Stomach (tissue), 9 donors: Measurements from ENCODE around the gene ABR. TPM values are rescaled to one million over a fixed set of nuclear protein-coding genes. Genes with fewer than 3 reads are reported as not detected.

Source experiments
- DNase-seq, 2 donors: peaks; one replicate each; pipeline versions ENCODE4 v3.0.0 to v3.0.0-alpha.2; 2013 to 2019
- H3K27ac ChIP-seq, 5 donors: fragments of 200-600 bp in 4 of 5; sonication (generic) in 4 of 5; one replicate each; pipeline ENCODE4 v1.5.1; 2013 to 2019; ENCODE audit warnings: mild to moderate bottlenecking in 1 of 5, moderate library complexity in 1 of 5
- H3K27me3 ChIP-seq, 3 donors: fragments of 200-600 bp; sonication (generic); one replicate each; pipeline ENCODE4 v1.5.1; 2017 to 2019; ENCODE audit warnings: mixed run types in 1 of 3
- H3K36me3 ChIP-seq, 4 donors: fragments of 200-600 bp; sonication (generic); 1 replicate in 3 of 4; 2 replicates in 1 of 4; pipeline ENCODE4 v1.5.1; 2016 to 2019
- H3K4me1 ChIP-seq, 4 donors: fragments of 200-600 bp; sonication (generic); one replicate each; pipeline ENCODE4 v1.5.1; 2016 to 2019
- H3K4me3 ChIP-seq, 4 donors: fragments of 200-600 bp; sonication (generic) in 3 of 4; one replicate each; pipeline ENCODE4 v1.5.1; 2016 to 2019; ENCODE audit warnings: mild to moderate bottlenecking in 1 of 4
- H3K9me3 ChIP-seq, 4 donors: fragments of 200-600 bp; sonication (generic); one replicate each; pipeline ENCODE4 v1.5.1; 2016 to 2019
- EP300 ChIP-seq: sonication (generic); formaldehyde crosslinking; IDR thresholded peaks from one replicate; pipeline ENCODE4 v1.6.1; 2017; ENCODE audit warnings: antibody characterized with exemption
- POLR2A ChIP-seq, 4 donors: fragments of 450-650 bp; IDR thresholded peaks; one replicate each; pipeline ENCODE4 v1.6.1; 2016; ENCODE audit warnings: antibody characterized with exemption in 4 of 4, control low read depth in 2 of 4, mild to moderate bottlenecking in 1 of 4, moderate library complexity in 1 of 4
- POLR2AphosphoS5 ChIP-seq, 3 donors: sonication (generic); formaldehyde crosslinking; IDR thresholded peaks; one replicate each; pipeline ENCODE4 v1.6.1; 2016; ENCODE audit warnings: antibody characterized with exemption in 3 of 3
- WGBS, 5 donors: extraction: QIAGEN DNeasy Blood & Tissue Kit in 3 of 5; methylation state at CpG; one replicate each; pipeline versions ENCODE4 v1.1.5 to v1.1.7; 2013 to 2018; 5-methylcytosine and 5-hydroxymethylcytosine counted together
- intact Hi-C: fragments of 100-400 bp; cut with DNase I; formaldehyde crosslinking; loops from one replicate; pipeline ENCODE4 v1.15.1; 2023; ENCODE audit warnings: low total_unique reads
- polyA plus RNA-seq, 3 donors: library from polyadenylated mRNA; stranded (reverse); fragments of 200-250 nt; gene quantifications; one replicate each; pipeline ENCODE4 v1.2.3, GENCODE V29; 2013
- total RNA-seq, 5 donors: library from RNA; depleted of rRNA; stranded (reverse); fragments of >200 nt; gene quantifications; one replicate each; pipeline versions ENCODE4 v1.1.0 to v1.2.3, GENCODE V29; 2014 to 2016
- TF ChIP-seq, protein P1 (sequence below), 7 experiments: fragments of 450-650 bp in 4 of 7; fragments of 200-600 bp in 3 of 7; sonication (generic) in 3 of 7; IDR thresholded peaks; one replicate each; pipeline ENCODE4 v1.5.1; 2016 to 2019; ENCODE audit warnings: antibody characterized with exemption in 7 of 7, control low read depth in 2 of 7, mild to moderate bottlenecking in 1 of 7
- donor health status: healthy with polysubstance abuse.
- donor health status: Bipolar disorder and iron deficiency.
- donor health status: healthy.

ABR gene
- total and polyA plus RNA-seq, 8 donors: 28.3 to 1,523 (median 73.4) TPM

DNA sequence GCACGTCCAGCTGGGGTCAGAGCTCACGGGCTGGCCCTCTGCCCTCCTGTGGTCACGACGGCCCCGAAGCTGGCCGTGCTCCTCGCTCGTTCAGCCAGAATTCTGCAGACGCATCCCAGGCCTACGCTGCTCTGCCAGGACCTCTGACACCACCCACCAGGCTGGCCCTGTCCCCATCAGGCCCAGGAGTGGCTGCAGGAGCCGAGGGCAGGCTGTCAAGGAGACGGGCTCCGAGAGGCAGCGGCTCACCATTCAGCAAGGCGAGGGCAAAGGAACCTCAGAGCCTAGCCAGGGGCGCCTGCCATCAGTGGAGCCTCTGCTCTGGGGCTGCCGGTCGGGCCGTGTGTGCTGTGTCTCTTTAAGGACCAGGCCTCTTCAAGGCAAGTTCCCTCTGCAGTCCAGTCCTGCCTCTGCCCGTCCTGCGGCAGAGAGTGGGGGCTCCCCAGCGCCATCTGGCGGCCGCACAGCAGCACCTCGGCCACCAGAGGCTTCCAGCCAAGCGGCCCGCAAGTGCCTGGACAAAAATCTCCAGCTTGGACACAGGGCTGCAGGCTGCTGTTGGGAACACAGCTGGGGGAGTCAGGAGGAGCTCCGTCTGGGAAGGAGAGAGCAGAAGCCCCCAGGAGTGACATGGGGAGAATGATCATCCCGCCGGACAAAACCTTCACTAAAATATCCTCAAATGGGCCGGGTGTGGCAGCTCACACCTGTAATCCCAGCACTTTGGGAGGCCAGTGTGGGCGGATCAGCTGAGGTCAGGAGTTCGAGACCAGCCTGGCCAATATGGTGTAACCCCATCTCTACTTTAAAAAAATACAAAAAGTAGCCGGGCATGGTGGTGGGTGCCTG lies 7.4 kb upstream of the ABR start:
- no peaks in the 10 kb centered on the region for H3K9me3 ChIP-seq
- 17 to 29% (median 23%) methylated on average over 20 to 34 of the region's 34 CpGs for WGBS, 5 donors
- peak overlapping the region; percentile 19 to 27 (median 24) for H3K4me3 ChIP-seq
- peak in 2 of 3 donors; percentile 59 to 71 for TF ChIP-seq POLR2AphosphoS5 (IDR thresholded peaks at IDR 0.05)
- TF ChIP-seq POLR2A (IDR thresholded peaks at IDR 0.05): no peak
- TF ChIP-seq, protein P1, sequence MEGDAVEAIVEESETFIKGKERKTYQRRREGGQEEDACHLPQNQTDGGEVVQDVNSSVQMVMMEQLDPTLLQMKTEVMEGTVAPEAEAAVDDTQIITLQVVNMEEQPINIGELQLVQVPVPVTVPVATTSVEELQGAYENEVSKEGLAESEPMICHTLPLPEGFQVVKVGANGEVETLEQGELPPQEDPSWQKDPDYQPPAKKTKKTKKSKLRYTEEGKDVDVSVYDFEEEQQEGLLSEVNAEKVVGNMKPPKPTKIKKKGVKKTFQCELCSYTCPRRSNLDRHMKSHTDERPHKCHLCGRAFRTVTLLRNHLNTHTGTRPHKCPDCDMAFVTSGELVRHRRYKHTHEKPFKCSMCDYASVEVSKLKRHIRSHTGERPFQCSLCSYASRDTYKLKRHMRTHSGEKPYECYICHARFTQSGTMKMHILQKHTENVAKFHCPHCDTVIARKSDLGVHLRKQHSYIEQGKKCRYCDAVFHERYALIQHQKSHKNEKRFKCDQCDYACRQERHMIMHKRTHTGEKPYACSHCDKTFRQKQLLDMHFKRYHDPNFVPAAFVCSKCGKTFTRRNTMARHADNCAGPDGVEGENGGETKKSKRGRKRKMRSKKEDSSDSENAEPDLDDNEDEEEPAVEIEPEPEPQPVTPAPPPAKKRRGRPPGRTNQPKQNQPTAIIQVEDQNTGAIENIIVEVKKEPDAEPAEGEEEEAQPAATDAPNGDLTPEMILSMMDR (IDR thresholded peaks at IDR 0.05): peak in 6 of 7 experiments; percentile 43 to 97 (median 96)
- no peak for TF ChIP-seq EP300
- no peaks in the 10 kb centered on the region for H3K27me3 ChIP-seq
- H3K27ac ChIP-seq: peak overlapping the region; percentile 45 to 79 (median 63)
- intact Hi-C loops: loop anchor here (10.0 kb wide), 1 partner anchor 62 kb away; no protein-coding TSS in a partner anchor
- H3K36me3 ChIP-seq: no peaks in the 10 kb centered on the region
- H3K4me1 ChIP-seq: peaks cover 35 to 60% (median 50%) of the 10 kb centered on the region in 4 donors
- peak; percentile 86 to 95 for DNase-seq

- 70 to 83% (median 78%) methylated on average over 10 to 13 of the region's 13 CpGs for WGBS, 5 donors
Measured at GRCh38 chr17:1186214-1186820, 6.5 kb upstream of the ABR start.

GRCh38 chr17:1183171-1183873 lies 3.5 kb upstream of the ABR start:
- Histone ChIP-seq H3K9me3 (no peaks in the 10 kb centered on the region), H3K36me3 (no peaks in the 10 kb centered on the region), H3K27ac (no peak overlapping the region), H3K27me3 (peaks cover 0 to 29% (median 0%) of the 10 kb centered on the region in 3 donors), H3K4me3 (no peak overlapping the region), H3K4me1 (peaks cover 40 to 66% (median 54%) of the 10 kb centered on the region in 4 donors)
- intact Hi-C loops: loop anchor here (10.0 kb wide), 1 partner anchor 59 kb away; no protein-coding TSS in a partner anchor
- TF ChIP-seq POLR2A (IDR thresholded peaks at IDR 0.05): no peak
- no peak for DNase-seq
- WGBS, 5 donors: 51 to 62% (median 59%) methylated on average over 11 to 14 of the region's 14 CpGs

More at GRCh38 chr17:1186214-1186820, 6.5 kb upstream of the ABR start:
- intact Hi-C loops: loop anchor here (10.0 kb wide), 1 partner anchor 62 kb away; no protein-coding TSS in a partner anchor
- Histone ChIP-seq H3K9me3 (no peaks in the 10 kb centered on the region), H3K4me3 (peak overlapping the region; percentile 19 to 27 (median 24)), H3K27me3 (peaks cover 0 to 3% (median 0%) of the 10 kb centered on the region in 3 donors), H3K36me3 (no peaks in the 10 kb centered on the region), H3K27ac (peak overlapping the region in 4 of 5 donors; percentile 45 to 79 (median 70)), H3K4me1 (peaks cover 35 to 60% (median 50%) of the 10 kb centered on the region in 4 donors)
- DNase-seq: no peak
- TF ChIP-seq POLR2AphosphoS5 (IDR thresholded peaks at IDR 0.05): no peak
- no peak for TF ChIP-seq EP300
- TF ChIP-seq, protein P1 (IDR thresholded peaks at IDR 0.05): no peak
- no peak for TF ChIP-seq POLR2A (IDR thresholded peaks at IDR 0.05)

DNA sequence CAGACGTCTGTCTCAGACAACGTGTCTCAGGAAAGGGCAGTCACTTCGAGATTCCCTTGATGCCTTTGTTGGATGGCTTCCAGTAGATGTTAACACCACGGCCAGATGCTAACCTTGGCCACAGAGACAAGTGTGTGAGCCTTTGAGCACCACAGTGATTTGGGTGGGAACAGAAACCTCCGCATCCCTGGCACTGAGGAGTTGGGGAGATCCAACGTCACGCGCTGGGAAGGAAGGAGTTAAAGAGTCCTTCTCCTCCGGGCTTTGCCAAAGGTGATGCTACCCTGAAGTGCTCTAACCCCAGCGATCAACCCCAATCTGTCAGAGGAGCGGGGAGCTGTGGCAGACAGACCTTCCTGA lies 3.0 kb upstream of the ABR start:
- H3K27me3 ChIP-seq: peaks cover 0 to 29% (median 0%) of the 10 kb centered on the region in 3 donors
- intact Hi-C loops: loop anchor here (10.0 kb wide), 1 partner anchor 58 kb away; no protein-coding TSS in a partner anchor
- H3K4me3 ChIP-seq: no peak overlapping the region
- 37 to 60% (median 47%) methylated on average over 9 to 11 of the region's 11 CpGs for WGBS, 5 donors
- H3K4me1 ChIP-seq: peaks cover 40 to 66% (median 54%) of the 10 kb centered on the region in 4 donors
- H3K36me3 ChIP-seq: no peaks in the 10 kb centered on the region
- no peak overlapping the region for H3K27ac ChIP-seq
- no peaks in the 10 kb centered on the region for H3K9me3 ChIP-seq
- TF ChIP-seq, protein P1 (IDR thresholded peaks at IDR 0.05): no peak
- TF ChIP-seq POLR2A (IDR thresholded peaks at IDR 0.05): no peak
- TF ChIP-seq POLR2AphosphoS5 (IDR thresholded peaks at IDR 0.05): no peak
- TF ChIP-seq EP300: no peak
- DNase-seq: no peak
